Skeletal muscle tissue (tissue), 4 donors: Measurements from ENCODE around the gene GRAMD1B. TPM values are rescaled to one million over a fixed set of nuclear protein-coding genes. Genes with fewer than 3 reads are reported as not detected.

ENCODE experiments used
- H3K27ac ChIP-seq: one replicate; pipeline ENCODE4 v1.7.0; 2013; ENCODE audit warnings: mild to moderate bottlenecking, low read depth, low read length, inconsistent platforms
- H3K27me3 ChIP-seq, 3 donors: one replicate each; pipeline ENCODE4 v1.7.0; 2013; ENCODE audit warnings: low read length in 3 of 3; ENCODE audit not compliant: control insufficient read depth in 3 of 3, insufficient read depth in 3 of 3
- H3K36me3 ChIP-seq, 3 donors: one replicate each; pipeline ENCODE4 v1.7.0; 2013; ENCODE audit warnings: low read length in 3 of 3; ENCODE audit not compliant: control insufficient read depth in 3 of 3, insufficient read depth in 3 of 3
- H3K4me1 ChIP-seq, 3 donors: one replicate each; pipeline ENCODE4 v1.7.0; 2013; ENCODE audit warnings: low read length in 3 of 3, mild to moderate bottlenecking in 3 of 3; ENCODE audit not compliant: control insufficient read depth in 3 of 3, insufficient read depth in 3 of 3
- H3K4me3 ChIP-seq, 3 donors: one replicate each; pipeline ENCODE4 v1.7.0; 2013; ENCODE audit warnings: low read length in 3 of 3
- H3K9ac ChIP-seq, 3 donors: one replicate each; pipeline ENCODE4 v1.7.0; 2013; ENCODE audit warnings: low read length in 3 of 3, mild to moderate bottlenecking in 3 of 3, moderate library complexity in 2 of 3, low read depth in 1 of 3
- H3K9me3 ChIP-seq, 3 donors: one replicate each; pipeline ENCODE4 v1.7.0; 2013; ENCODE audit warnings: low read length in 3 of 3; ENCODE audit not compliant: control insufficient read depth in 3 of 3
- total RNA-seq: library from RNA; depleted of rRNA; stranded (reverse); fragments of >200 nt; gene quantifications from one replicate; pipeline ENCODE4 v1.2.3, GENCODE V29; 2014
- donor health status: Osteomylitis.

Gene GRAMD1B
- total RNA-seq, 1 donor from 2014 or later: 8.9 TPM

DNA sequence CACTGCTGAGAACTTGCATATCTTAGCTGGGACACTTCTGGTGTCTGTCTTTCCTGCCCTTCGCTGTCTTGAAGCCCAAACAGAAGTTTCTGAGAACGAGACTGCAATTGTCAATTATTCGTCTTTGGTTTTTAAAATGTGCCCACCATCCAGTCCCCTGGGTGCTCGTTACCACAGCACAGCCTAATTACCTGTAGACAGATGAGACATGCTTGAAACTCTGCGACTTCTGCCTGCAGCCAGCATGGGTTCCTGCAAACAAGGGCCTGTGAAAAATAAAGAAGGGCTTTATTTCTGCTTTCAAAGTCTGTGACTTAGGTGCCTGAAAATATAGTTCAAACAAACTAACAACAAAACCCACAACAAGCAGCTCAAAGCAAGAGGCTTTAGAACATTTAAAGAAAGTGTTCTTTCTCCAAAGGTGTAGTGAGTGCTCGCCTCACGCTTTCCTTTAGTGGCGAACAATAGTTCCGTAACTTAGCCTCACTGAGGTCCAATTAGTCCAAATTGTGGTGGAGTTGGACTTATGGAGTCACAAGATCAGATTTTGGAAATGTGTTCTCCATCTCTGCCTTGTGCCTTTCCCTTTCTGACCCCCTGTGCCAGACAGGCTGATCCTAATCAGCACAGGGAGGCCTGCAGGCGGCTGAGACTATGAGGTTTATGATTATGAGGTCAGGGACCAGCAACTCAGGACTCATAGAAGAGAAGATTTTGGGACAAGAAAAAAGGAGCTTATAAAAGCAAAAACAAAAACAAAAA is 20.4 kb upstream of the GRAMD1B start:
- H3K36me3 ChIP-seq: no peaks in the 10 kb centered on the region
- no peaks in the 10 kb centered on the region for H3K9me3 ChIP-seq
- H3K4me3 ChIP-seq: no peak overlapping the region
- no peak overlapping the region for H3K27ac ChIP-seq
- H3K9ac ChIP-seq: no peak overlapping the region
- H3K4me1 ChIP-seq: peaks cover 0 to 9% (median 8%) of the 10 kb centered on the region in 3 donors
- H3K27me3 ChIP-seq: no peaks in the 10 kb centered on the region

DNA sequence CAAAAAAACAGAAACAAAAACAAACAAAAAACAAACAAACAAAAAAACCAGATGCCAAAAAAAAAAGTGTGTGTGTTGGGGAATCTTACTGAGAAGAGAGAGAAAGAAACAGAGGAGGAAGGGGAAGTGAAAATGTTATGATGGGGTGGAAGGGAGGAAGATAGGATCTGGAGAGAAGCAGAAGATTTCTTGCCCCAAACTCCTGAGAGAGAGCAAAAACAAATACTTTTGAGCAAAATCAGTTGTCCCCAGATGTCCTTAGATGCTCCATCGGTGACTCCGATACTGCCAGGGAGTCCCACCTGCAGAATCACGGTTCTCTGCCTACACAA is 19.9 kb upstream of the GRAMD1B start:
- H3K36me3 ChIP-seq: no peaks in the 10 kb centered on the region
- H3K27ac ChIP-seq: no peak overlapping the region
- no peaks in the 10 kb centered on the region for H3K9me3 ChIP-seq
- peaks cover 0 to 3% (median 3%) of the 10 kb centered on the region in 3 donors for H3K4me1 ChIP-seq
- H3K4me3 ChIP-seq: no peak overlapping the region
- H3K9ac ChIP-seq: no peak overlapping the region
- no peaks in the 10 kb centered on the region for H3K27me3 ChIP-seq

DNA sequence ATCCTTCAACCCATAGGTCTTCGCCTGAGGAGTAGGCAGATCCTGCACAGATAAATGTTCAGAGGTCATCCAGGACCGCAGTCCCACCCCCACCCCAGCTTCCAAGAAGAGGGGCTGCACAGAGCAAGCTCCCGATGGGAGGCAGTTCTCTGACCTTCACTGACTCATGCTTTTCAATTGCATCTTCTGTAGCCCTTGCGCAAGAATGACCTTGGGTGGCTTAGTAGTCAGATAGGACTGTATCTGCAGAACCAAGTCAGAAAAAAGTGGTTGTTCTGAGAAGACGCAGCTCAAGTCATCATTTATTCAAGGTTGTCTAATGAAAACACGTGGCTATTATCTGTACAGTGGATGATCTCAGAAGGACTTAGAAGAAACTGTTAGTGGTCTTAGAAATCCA is 16.4 kb upstream of the GRAMD1B start:
- Histone ChIP-seq H3K27me3 (no peaks in the 10 kb centered on the region), H3K4me3 (no peak overlapping the region), H3K27ac (no peak overlapping the region), H3K4me1 (no peaks in the 10 kb centered on the region), H3K9me3 (no peaks in the 10 kb centered on the region), H3K9ac (no peak overlapping the region), H3K36me3 (no peaks in the 10 kb centered on the region)

DNA sequence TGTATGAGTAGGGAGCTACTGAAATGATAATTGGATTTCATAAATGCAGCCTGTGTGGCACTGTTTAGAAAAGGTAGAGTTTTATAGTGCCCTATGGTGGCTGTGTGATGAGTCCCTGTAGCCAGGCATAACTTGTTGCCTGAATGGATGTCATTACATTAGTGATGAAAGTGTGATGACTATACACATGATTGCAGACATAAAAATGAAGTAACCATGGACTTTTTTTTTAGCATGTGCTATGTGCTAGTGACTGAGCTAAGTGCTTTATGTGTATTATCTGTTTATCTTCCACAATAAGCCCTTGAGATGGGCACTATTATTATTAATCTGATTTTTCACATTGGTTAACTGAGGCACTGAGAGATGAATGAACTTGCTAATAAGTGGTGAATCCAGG is 13.5 kb upstream of the GRAMD1B start:
- no peaks in the 10 kb centered on the region for H3K27me3 ChIP-seq
- H3K4me3 ChIP-seq: no peak overlapping the region
- H3K27ac ChIP-seq: no peak overlapping the region
- H3K4me1 ChIP-seq: no peaks in the 10 kb centered on the region
- no peaks in the 10 kb centered on the region for H3K9me3 ChIP-seq
- no peak overlapping the region for H3K9ac ChIP-seq
- no peaks in the 10 kb centered on the region for H3K36me3 ChIP-seq

DNA sequence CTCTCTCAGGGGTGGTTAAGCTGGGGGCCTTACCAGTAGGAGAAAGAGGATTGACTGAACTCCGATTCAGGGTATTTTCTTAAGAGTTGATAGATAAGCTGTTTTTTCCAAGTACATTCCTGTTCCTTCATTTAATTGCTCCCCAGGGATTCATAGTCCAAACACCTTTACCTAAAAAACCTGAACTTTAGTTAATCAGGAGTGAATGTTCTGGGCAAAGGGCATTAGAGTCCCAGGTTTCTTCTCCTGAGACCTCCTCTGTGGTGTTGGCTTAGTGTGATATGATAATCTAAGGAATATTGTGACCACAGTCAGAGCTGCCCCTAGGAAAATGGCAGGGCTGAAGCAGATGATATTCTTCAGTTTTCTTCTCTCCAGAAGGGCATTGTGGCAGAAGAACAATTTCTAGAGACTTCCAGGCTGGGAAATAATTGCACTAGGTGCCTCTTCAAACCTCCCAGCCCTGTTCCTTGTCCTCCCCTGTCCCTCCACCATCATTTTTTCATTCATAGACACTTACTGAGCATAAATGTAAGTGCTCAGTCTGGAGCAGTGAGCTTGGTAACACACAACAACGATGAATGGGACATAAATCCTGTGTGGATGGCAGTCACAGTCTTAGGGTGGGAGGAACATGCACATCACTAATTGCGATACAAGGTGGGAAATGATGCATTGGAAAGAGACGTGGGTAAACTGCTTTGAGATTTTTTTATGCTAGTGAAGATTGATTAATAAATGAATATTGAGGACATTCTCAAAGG is 11.5 kb upstream of the GRAMD1B start:
- Histone ChIP-seq H3K4me1 (no peaks in the 10 kb centered on the region), H3K27ac (no peak overlapping the region), H3K4me3 (no peak overlapping the region), H3K27me3 (no peaks in the 10 kb centered on the region), H3K36me3 (no peaks in the 10 kb centered on the region), H3K9me3 (no peaks in the 10 kb centered on the region), H3K9ac (no peak overlapping the region)

DNA sequence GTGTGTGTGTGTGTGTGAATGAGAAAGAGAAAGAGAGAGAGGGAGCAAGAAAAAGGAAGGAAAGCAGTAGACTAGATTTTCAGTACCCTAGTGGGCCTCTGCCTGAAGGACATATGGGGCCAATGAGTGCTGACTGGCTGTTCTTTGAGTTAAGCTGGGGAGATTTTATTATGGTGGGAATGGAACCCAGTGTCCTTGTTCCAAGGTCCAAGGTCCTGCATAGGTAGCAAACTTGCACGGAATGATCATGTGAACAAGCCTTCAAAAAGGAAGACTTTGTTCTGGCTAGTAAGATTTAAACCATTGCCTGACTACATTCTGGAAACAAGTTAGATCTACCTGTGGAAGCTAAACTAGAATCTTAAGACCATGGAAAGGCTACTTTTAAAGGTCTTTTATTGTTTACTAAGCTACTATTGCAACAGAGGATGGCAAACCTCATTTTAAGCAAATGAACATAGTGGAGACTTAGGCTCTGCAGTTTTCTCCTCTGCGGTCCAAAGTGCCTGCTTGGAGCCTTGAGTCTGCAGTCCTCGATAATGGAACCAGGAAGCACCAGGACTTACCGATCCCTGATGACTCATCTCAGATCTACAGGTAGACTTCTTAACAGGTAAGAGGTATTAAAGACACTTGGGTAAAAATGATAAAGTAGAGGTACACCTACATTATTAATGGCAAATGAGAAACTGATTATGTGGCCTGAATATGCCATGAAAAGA is 10.2 kb upstream of the GRAMD1B start:
- H3K4me3 ChIP-seq: no peak overlapping the region
- H3K9ac ChIP-seq: no peak overlapping the region
- H3K36me3 ChIP-seq: no peaks in the 10 kb centered on the region
- H3K27me3 ChIP-seq: no peaks in the 10 kb centered on the region
- H3K27ac ChIP-seq: no peak overlapping the region
- no peaks in the 10 kb centered on the region for H3K4me1 ChIP-seq
- H3K9me3 ChIP-seq: no peaks in the 10 kb centered on the region

DNA sequence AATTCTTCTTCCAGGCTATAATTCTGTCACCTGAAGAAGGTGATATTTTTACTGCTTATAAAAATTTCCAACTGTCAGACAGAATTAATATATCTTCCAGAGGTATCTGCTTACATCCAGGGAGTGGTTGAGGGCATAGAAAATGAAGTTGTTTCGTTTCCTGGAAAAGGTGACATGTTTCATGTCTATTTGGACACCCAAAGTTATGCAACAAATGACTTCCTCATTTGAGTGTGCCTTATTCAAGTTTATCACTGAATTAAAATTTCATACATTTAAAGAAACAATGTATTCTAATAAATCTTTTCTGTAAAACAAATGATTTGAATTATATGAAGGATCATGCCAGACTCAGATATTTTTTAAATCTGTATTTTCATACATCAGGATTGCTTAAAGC is 8.5 kb upstream of the GRAMD1B start:
- Histone ChIP-seq H3K9me3 (no peaks in the 10 kb centered on the region), H3K4me1 (peaks cover 3 to 9% (median 6%) of the 10 kb centered on the region in 3 donors), H3K36me3 (no peaks in the 10 kb centered on the region), H3K27me3 (peaks cover 0 to 3% (median 0%) of the 10 kb centered on the region in 3 donors), H3K9ac (no peak overlapping the region), H3K4me3 (no peak overlapping the region), H3K27ac (no peak overlapping the region)

DNA sequence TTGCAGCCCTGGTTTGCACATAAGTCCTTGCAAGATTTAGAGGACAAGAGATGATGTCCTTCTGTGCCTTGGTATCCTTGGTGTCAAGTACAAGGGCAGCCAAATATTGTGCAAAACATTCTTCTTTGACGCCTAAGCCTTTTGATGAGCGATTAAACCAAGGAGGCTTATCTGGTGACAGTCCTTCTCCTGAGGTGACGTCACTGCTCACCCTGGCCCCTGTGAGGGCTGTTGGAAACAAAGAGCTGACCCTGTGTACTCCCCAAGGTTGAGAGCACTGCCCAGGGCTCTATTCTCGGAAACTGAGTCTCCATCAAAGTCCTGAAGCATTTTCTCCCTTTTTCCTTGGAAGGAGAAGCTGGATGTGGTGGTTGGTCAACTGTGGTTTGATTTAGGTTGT is 4.7 kb upstream of the GRAMD1B start:
- no peaks in the 10 kb centered on the region for H3K36me3 ChIP-seq
- H3K4me3 ChIP-seq: no peak overlapping the region
- no peak overlapping the region for H3K27ac ChIP-seq
- H3K4me1 ChIP-seq: peaks cover 15 to 39% (median 38%) of the 10 kb centered on the region in 3 donors
- H3K9ac ChIP-seq: no peak overlapping the region
- H3K9me3 ChIP-seq: no peaks in the 10 kb centered on the region
- H3K27me3 ChIP-seq: peaks cover 0 to 6% (median 0%) of the 10 kb centered on the region in 3 donors

DNA sequence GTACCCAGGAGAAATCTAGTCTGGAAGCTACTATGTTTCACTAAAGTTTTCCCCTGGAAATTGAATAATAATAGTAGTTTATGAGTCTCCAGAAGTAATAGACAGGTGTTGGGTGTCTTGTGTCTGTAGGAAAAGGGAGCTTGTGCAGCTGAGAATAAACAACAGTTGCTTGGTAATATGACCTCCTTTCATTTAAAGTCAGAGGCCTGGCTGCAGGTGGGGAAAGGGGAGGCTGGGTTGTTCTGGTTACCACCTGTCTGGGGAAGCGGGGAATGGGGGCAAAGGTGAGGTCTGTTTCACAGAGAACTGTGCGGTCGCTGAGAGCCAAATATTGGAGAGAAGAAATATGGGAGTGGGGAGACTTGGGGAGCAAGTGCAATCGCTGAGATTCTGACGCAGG is 3.3 kb upstream of the GRAMD1B start:
- H3K36me3 ChIP-seq: no peaks in the 10 kb centered on the region
- H3K4me3 ChIP-seq: no peak overlapping the region
- peaks cover 4 to 17% (median 6%) of the 10 kb centered on the region in 3 donors for H3K27me3 ChIP-seq
- H3K4me1 ChIP-seq: peaks cover 21 to 45% (median 44%) of the 10 kb centered on the region in 3 donors
- no peak overlapping the region for H3K27ac ChIP-seq
- H3K9me3 ChIP-seq: no peaks in the 10 kb centered on the region
- no peak overlapping the region for H3K9ac ChIP-seq

DNA sequence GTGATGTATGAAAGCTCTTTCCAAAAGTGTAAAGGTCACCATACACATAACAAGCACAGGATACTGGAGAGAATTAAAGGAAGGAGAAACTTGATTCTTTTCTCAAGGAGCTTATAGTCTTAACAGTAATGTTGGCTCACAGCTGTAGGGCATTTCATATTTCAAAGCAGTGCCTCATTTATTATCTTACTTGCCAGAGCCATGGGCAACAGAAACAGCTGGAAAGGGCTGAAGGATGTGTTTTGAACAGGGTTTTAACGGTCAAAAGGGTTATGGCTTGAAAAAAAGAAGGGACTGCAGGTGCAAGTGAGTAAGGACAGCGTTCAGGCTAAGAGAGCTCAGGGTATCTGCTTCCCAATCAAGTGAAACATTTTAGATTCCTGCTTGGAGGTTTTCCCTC is 2.7 kb upstream of the GRAMD1B start:
- Histone ChIP-seq H3K27ac (no peak overlapping the region), H3K4me3 (no peak overlapping the region), H3K27me3 (peaks cover 4 to 18% (median 6%) of the 10 kb centered on the region in 3 donors), H3K36me3 (no peaks in the 10 kb centered on the region), H3K9ac (no peak overlapping the region), H3K4me1 (peaks cover 21 to 45% (median 44%) of the 10 kb centered on the region in 3 donors), H3K9me3 (no peaks in the 10 kb centered on the region)
